Activated T-cell treated with anti-CD3 and anti-CD28 coated beads for 4 hours (primary cell): ENCODE measurements around the gene AASDH.

Source experiments
- DNase-seq: peaks from one replicate; pipeline ENCODE4 v3.0.0-alpha.2; 2020

The AASDH gene

GRCh38 chr4:56387023-56388001 is at the start of gene AASDH:
TSS of gene AASDH (minus strand) at chr4:56387491. CDS start at chr4:56384299, 3,192 bp downstream.
- peak; percentile 97 for DNase-seq

- DNase-seq, result peak; percentile 98
Observed at GRCh38 chr4:56435140-56435926, 48.0 kb upstream of the AASDH start, which contains the start of gene PPAT. TSS of gene PPAT (minus strand) at chr4:56435615. CDS start at chr4:56435477, 138 bp downstream.

- DNase-seq, result no peak
Observed at GRCh38 chr4:56434599-56435139, 47.4 kb upstream of the AASDH start.

GRCh38 chr4:56433280-56433679 is 46.0 kb upstream of the AASDH start:
- DNase-seq, result no peak

DNA sequence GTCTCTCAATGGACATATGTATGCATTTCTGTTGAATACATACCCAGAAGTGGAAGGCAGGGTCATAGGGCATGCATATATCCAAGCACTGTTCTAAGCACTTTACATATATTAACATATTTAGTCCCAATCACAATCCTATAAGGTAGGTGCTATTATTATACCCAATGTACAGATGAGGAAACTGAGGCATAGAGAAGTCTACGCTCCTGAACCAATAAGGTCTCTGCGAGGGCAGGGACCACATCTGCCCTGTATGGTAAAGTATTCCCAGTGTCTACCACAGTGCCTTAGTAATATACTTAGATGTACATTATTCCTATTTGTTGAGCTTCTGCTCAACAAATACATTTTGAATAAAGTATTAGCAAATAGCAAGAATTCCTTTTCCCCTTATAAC is 42.9 kb upstream of the AASDH start:
- DNase-seq, result no peak

- no peak for DNase-seq
Observed at GRCh38 chr4:56427179-56427578, 39.9 kb upstream of the AASDH start.

GRCh38 chr4:56426273-56426672 is 39.0 kb upstream of the AASDH start:
- no peak for DNase-seq

DNA sequence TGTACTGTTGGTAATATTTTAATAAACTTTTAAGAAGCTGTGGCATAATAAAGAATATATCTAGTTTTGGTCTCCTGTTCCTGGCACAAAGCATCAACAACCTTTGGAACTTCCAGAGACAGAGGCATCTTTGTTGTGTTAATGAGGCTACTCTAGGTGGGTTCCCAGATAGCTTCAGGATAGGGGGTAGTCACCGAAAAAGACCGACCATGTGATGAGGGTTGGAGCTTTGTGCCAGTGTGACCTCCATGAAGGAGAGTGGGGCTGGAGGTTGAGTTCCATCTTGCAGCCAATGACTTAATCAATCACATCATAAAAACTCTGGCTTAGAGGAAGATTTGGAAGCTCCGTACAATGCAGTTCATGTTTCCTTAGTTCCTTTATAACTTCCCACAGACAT is 38.2 kb upstream of the AASDH start:
- DNase-seq, result no peak

- DNase-seq, result peak; percentile 13
Observed at GRCh38 chr4:56424697-56425514, 37.6 kb upstream of the AASDH start.

DNA sequence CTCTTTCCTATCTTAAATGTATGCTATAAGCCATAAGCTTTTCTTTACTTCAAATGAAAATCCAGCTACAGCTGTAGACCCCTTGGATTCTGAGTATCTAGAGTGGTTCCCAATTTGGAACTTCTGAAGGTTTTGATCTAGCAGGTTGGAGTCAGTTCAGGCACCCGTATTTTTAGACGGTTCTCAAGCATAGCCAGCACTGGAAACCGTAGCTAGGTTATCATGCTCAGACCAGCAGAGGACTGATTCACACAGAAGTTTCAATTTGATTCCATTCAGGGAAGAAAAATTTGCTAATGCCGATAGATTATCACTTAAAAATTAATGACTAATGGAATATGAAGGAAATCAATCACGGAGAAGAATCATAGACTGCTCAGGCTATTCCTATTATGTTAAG is 36.9 kb upstream of the AASDH start:
- no peak for DNase-seq

DNA sequence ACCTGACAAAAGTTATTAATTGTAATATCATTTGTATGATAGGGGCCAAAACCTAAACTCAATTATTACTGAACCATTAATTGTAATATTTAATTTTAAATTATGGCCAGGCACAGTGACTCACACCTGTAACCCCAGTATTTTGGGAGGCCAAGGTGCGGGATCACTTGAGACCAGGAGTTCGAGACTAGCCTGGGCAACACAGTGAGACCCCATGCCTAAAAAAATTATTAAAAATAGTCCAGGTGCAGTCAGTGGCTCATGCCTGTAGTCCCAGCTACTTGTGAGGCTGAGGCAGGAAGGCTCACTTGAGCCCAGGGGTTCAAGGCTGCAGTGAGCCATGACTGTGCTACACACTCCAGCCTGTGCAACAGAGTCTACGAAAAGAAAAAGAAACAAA is 30.1 kb upstream of the AASDH start:
- no peak for DNase-seq

DNA sequence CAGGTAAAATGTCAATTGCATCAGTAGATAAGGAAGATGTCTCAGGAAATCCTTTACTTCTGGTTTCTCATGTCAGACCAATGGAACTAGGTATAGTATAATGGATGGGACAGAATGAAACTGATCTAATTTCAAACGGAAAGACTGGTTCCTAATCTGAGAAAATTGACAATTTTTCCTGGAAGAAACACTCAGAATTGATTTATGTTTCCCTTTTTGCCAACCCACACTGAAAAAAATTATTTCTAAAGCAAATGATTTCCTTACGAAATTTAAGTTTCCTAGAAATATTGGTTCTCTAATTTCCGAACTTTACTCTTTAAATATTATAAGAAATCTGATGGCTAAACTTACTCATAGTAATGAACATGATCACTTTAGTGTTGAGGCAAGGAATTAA is 29.1 kb upstream of the AASDH start:
- no peak for DNase-seq

GRCh38 chr4:56414135-56414670 is 26.9 kb upstream of the AASDH start:
- no peak for DNase-seq

- DNase-seq, result no peak
Observed at GRCh38 chr4:56410247-56411062, 23.2 kb upstream of the AASDH start.

GRCh38 chr4:56409511-56410090 is 22.3 kb upstream of the AASDH start:
- no peak for DNase-seq

DNA sequence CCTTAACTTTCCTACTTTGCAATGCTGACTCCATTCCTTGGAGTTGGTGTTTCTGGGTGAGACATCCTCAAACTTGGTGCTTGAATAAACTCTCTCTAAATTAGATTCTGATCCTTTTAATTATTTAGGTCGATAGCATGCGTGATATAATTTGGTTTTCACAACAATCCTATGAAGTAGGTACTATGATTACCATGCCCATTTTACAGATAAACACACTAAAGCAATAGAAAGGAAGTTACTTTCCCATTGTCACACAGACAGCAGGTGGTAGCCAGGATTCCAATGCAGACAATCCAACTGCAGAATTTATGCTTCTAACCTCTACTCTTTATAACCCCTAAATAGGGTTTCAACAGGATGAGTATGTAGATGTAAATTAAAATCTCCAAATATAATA is 21.7 kb upstream of the AASDH start:
- no peak for DNase-seq

- DNase-seq, result no peak
Observed at GRCh38 chr4:56406151-56406550, 18.9 kb upstream of the AASDH start.

- DNase-seq, result no peak
Observed at GRCh38 chr4:56405016-56405415, 17.7 kb upstream of the AASDH start.

- DNase-seq, result no peak
Observed at GRCh38 chr4:56400560-56400959, 13.3 kb upstream of the AASDH start.

DNA sequence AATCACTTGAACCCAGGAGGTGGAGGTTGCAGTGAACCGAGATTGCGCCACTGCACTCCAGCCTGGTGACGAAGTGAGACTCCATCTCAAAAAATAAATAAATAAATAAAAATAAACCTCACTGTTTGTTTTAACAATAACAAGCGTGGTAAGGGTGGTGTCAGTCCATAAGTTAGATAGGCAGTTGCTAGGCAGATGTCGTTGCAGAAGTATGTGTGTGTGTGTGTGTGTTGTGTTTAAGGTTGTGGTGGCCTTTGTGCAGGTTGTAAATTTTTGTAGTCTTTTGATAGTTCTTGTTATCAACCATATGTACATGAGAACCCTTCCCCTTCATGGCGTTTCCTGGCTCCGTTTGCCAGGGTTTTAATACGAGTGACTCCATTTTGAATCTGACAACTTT is 4.0 kb upstream of the AASDH start:
- no peak for DNase-seq

DNA sequence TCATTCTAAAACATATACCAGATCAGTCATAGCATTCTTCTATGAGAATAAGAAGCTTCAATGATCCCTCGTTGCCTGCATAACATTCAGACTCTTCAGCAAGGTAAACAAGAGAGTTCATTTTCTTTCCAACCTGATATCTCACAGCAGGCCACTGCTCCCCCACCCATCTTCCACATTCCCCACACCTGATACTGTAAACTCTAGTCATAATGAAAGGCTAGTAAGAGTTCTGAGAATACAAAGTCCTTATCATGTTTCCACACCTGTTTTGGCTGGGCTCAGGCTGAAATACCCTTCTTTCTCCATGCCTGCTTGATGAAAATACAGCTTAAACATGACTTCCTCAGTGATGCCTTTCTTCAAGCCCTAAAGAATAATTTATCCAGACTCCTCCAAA is 2.3 kb upstream of the AASDH start:
- no peak for DNase-seq
